ENCODE measurements around the gene NCEH1.
"Not testable (repeated sequence)": the region's sequence is repeated elsewhere in the genome, so short reads cannot be mapped to it uniquely, and the experiment has no call there.

The NCEH1 gene

DNA sequence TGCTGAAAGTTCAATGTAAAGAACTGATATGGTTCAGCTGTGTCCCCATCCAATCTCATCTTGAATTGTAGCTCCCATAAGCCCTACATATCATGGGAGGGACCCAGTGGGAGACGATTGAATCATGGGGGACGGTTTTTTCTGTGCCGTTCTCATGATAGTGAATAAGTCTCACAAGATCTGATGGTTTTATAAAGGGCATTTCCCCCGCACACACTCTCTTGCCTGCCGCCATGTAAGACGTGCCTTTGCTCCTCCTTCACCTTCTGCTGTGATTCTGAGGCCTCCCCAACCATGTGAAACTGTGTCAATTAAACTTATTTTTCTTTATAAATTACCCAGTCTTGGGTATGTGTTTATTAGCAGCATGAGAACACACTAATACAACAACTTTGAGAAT, 101.1 kb downstream of the NCEH1 start:
- no peak for DNase-seq

- DNase-seq = no peak
Measured at GRCh38 chr3:172608575-172608974, 102.3 kb downstream of the NCEH1 start.

- no peak for DNase-seq
Measured at GRCh38 chr3:172607305-172608121, 103.4 kb downstream of the NCEH1 start.

DNA sequence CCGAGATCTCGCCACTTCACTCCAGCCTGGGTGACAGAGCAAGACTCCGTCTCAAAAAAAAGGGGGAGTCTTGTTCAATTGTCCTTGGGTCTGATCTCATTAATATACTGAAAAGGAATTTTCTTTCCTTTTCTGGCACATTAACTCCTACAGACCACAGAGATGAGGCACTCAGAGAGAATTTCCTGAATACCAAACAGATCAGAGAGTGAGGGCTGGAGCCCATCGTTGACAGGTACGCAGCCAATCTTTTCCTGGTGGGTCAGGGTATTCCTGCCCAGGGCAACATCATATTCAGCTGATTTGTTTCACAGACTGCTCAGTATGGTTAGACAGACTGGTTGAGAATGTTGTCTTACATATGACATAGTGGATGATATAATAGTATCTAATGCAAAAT, 104.8 kb downstream of the NCEH1 start:
- no peak for DNase-seq

- no peak for DNase-seq
Measured at GRCh38 chr3:172604895-172605646, 105.8 kb downstream of the NCEH1 start.

DNA sequence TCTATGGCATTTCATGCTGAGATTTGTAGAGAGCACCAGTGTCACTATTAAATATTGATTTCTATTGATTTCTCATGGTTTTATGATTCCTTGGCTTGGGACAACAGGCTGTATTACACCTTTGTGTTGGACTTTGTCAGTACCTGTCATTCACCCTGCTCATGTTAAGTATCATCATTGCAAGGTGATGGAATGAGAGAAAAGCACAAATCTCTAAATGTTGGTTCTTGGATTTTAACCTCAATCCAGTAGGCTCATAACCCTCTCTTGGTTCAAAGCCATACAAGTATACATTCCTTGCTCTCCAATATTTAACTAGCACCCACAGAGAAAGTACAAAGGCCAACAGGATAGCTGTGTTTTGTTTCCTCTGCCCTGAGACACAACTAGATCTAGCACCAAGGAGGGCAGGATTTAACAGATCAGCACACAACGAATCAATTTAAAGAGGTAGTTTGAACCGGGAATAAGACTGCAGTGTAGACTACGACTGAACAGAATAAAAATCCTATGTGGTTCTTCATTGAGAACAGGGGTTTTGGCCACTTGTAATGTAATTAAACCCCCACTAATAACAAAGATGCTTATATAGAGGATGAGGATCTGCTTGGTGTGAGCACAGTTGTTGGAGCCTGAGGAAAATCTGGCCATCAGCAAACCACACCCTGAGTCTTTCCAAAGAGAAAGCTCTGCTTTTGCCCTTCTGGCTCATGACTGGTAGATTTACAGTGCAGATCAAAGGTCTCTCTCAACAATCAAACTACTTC, 109.6 kb downstream of the NCEH1 start:
- DNase-seq = no peak

- no peak for DNase-seq
Measured at GRCh38 chr3:172600644-172601065, 110.2 kb downstream of the NCEH1 start.

DNA sequence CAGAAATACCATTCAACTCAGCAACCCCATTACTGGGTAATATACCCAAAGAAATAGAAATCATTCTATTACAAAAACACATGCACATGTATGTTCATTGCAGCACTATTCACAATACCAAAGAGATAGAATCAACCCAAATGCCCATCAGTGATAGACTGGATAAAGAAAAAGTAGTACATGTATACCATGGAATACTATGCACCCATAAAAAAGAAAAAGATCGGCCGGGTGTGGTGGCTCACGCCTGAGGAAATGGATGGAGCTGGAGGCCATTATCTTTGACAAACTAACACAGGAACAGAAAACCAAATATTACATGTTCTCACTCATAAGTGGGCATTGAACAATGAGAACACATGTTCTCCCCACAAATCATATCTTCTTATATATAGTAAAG, 112.0 kb downstream of the NCEH1 start:
- DNase-seq = no peak

- DNase-seq = no peak
Measured at GRCh38 chr3:172596394-172596706, 114.5 kb downstream of the NCEH1 start.

DNA sequence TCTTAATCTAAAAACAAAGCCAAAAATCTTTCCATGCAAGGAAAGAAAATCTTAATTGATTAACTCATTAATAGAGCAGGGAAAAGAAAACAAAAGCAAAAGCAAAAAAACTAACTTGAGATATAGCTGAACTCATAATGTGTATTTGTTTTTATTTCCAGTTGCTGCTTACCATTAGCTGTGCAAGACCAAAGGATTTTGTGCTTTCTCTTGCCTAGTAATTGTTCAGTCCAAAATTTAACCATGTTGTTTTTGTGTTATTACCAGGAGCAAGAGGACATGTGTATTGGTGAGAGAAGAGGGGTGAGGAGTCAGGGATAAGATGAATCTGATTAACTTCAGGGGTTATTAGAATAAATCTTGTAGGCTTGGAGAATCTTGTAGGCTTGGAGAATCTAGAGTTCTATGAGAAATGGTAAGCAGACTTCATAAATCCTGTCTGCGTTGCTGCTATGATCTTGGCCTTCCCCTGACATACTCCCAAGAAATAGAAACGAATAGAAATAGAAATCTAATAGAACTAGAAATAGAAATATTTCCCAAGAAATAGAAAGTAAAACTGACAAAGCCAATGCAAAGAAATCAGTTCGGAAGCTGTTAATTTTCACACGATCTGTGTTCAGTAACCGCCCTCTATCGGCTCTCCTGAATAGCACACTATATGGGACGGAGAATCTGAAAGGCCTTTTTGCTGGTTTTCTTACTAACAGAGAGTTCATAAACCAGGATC, 115.0 kb downstream of the NCEH1 start:
- DNase-seq = peak in 1 of 2 experiments; percentile 50

DNA sequence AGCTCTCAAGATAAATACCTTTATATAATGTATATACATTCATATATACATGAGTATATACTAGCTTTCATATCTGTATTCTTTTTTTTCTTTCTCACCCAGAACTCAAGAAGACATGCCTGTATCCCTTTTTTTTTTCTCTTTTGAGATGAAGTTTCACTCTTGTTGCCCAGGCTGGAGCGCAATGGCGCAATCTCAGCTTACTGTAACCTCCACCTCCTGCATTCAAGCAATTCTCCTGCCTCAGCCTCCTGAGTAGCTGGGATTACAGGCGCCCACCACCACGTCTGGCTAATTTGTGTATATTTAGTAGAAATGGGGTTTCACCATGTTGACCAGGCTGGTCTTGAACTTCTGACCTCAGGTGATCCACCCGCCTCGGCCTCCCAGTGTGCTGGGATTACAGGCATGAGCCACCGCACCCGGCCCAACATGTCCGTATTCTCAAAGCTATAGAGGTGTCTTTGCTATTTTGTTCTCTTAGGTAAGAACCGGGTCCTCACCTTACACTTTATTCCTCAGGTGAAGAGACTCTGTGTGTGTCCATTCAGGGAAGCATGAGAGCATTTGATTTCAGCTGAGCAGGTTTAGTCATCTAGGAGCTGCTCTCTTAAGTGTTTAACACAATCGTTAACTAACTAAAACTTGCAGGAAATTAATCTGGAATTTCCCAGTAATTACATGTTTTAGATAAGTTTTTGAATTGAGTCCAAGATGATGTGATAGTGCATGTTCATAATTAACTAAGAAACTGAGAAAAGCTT, 115.8 kb downstream of the NCEH1 start:
- not testable (repeated sequence) for DNase-seq

GRCh38 chr3:172592898-172593669, 117.8 kb downstream of the NCEH1 start:
- peak; percentile 3 to 11 for DNase-seq

GRCh38 chr3:172591876-172592771, 118.7 kb downstream of the NCEH1 start:
- peak; percentile 60 to 88 for DNase-seq

- no peak for DNase-seq
Measured at GRCh38 chr3:172591125-172591605, 119.7 kb downstream of the NCEH1 start.

- no peak for DNase-seq
Measured at GRCh38 chr3:172586436-172586835, 124.4 kb downstream of the NCEH1 start.

DNA sequence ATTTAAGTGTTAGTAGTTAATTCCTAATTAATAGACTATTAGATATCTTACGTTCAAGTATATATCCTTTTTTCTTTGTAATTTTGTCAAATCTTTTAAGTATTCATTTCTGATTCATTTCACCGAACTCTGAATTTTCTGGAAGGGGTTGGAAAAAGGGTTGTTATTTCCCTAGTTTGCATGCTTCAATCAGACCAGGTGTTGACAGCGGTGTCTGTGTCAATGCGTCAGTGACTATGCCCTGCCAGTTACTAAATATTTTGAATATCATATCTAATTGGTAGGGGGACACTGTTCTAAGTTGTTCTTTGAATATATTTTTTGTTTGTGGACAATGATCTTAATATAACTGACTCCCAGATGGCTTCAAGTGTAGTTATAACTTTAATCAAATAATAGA, 124.9 kb downstream of the NCEH1 start:
- no peak for DNase-seq

DNA sequence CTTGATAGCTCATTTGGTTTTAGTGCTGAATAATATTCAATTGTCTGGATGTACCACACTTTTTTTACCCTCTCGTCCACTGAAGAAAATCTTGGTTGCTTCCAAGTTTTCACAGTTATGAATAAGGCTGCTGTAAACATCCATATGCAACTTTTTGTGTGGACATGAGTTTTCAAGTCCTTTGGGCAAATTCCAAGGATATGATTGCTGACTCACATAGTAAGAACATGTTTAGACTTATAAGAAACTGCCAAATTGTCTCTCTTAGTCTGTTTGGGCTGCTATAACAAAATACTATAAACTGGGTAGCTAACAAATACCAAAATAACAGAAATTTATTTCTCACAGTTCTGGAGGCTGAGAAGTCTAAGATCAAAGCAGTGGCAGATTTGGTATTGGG, 128.2 kb downstream of the NCEH1 start:
- no peak for DNase-seq

- no peak for DNase-seq
Measured at GRCh38 chr3:172581757-172582166, 129.1 kb downstream of the NCEH1 start.

GRCh38 chr3:172580680-172581401, 130.0 kb downstream of the NCEH1 start:
- DNase-seq = no peak
